GM10266 (cell line): ENCODE results near the gene CDC42BPB.

Experiments used
- DNase-seq: peaks from one replicate; pipeline ENCODE4 v3.0.0; 2012; ENCODE audit errors: extremely low spot score
- TF ChIP-seq, protein P1 (sequence below): IDR thresholded peaks from 2 replicates; pipeline ENCODE4 v1.5.1; 2012; ENCODE audit warnings: mild to moderate bottlenecking, low read depth; ENCODE audit not compliant: control insufficient read depth, insufficient read depth; ENCODE audit errors: missing control alignments

The CDC42BPB gene

DNA sequence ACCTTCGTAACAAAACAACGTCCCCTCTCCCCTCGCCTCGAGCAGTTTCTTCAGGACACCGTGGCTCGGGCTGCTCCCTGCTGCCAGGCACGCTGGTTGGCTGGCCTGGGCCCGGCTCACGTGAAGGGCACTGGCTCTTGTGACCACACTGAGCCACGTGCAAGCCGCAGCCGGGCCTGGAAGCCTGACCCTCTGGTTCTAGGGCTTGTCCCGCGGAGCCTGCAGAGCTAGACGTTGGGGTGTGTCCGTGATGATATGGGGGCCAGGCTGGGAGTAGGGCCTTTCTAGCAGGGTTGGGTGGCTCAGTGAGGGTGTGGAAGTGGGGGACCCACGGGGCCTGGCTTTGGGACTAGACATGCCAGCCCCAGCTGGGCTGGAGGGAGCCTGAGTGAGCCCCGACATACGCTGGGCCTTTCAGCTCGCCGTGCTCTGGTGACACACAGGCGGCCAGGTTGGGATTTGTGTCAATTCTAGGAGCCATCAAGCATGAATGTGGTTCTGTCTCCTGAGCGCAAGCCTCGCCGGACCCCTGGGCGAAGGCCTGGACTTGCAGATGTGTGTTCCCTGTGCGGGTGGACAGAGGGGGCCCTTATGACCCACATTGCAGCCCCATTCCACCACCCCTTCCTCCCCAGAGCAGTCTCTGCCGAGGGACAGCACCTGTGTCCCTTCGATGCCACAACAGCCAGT lies 148.4 kb downstream of the CDC42BPB start:
- TF ChIP-seq, protein P1, sequence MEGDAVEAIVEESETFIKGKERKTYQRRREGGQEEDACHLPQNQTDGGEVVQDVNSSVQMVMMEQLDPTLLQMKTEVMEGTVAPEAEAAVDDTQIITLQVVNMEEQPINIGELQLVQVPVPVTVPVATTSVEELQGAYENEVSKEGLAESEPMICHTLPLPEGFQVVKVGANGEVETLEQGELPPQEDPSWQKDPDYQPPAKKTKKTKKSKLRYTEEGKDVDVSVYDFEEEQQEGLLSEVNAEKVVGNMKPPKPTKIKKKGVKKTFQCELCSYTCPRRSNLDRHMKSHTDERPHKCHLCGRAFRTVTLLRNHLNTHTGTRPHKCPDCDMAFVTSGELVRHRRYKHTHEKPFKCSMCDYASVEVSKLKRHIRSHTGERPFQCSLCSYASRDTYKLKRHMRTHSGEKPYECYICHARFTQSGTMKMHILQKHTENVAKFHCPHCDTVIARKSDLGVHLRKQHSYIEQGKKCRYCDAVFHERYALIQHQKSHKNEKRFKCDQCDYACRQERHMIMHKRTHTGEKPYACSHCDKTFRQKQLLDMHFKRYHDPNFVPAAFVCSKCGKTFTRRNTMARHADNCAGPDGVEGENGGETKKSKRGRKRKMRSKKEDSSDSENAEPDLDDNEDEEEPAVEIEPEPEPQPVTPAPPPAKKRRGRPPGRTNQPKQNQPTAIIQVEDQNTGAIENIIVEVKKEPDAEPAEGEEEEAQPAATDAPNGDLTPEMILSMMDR = no peak
- DNase-seq = peak; percentile 24

DNA sequence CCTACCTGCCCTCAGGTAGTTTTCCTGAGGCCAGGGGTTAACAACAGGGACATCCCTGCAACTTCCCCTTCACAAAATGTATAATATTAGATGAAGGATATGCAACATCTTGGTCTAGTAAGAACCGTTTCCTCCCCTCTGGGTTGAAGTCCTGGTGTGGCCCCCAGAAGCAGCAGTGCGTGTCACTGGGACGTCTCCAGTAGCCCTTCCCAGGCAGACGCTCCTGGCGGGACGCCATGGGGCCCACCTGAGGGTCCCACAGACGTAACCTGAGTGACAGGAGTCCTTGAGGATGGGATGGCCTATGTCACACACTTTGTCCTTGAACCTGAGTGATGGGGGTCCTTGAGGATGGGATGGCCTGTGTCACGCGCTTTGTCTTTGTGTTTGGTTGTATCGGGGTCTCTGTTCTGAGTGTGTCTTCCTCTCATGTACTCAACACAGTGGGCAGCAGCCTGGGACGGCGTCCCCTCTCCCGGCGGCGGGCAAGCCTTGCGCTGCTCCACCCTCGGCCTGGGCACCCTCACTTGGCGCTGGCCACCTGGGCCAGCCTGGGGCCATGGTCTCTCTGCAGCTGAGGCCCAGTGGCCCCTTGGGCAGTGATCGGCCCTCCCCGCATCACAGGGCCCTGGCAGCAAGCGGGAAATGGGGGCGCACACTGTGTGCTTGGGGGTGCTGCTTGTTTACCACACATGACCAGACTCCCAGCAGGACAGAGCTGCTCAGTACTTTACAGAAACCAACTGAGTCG lies 149.2 kb downstream of the CDC42BPB start:
- TF ChIP-seq, protein P1 = no peak
- peak; percentile 22 for DNase-seq

DNA sequence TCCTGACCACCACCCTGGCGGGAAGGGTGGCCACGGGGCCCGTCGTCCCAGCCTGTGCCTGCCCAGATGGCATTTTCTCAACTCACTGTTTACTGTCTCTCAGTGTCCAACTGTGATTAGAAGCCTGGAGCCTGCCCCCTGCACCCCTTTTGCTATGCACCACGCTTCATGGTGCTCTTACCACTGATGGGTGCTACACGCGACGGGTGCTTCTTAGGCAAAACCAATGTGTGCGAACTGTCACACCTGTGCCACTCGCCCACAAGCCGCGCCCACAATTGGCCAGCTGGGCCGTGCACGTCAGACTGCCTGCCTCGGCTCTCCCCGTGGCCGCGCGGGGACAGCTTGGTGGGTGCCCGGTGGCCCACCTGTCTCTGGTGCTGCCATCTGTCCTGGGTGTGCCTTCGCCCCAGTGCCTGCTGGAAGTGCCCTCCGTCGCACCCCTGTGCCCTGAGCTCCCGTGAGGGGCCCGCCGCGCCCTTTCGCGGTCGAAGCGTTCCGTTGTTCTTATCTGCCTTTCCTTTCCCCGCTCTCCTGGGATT lies 150.0 kb downstream of the CDC42BPB start:
- TF ChIP-seq, protein P1 = no peak
- no peak for DNase-seq

DNA sequence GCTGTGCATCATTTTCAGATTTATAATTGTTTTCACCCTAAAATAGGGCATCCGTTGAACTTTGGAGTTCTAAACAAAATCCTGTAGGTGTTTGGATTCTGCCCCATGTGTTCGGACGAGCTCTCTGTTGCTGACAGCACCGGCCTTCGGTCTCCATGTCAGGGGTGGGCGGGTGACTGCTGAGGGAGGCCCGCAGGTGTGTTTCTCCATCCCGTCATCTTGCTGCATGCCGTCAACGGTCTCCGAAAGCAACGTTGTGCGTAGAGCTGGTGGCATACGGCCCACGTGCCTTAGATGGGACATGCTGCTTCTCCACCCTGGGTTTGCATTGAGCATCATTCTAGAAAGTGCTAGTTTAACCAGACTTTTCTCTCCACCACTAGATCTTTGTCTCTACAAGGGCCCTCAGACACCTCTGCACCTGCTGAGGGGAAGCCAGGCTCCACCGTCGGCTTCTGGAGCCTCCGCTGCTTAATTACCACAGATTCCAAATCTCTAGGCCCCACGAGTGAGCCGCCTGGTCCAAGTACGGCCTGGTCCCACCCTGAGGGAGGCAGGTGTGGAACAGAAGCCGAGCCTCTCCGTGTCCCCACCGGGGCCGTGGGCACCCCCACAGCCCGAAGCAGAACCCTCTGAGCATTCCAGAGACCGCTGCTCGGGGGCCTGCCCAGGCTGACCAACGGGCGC lies 150.6 kb downstream of the CDC42BPB start:
- peak; percentile 21 for DNase-seq
- TF ChIP-seq, protein P1 = no peak

DNA sequence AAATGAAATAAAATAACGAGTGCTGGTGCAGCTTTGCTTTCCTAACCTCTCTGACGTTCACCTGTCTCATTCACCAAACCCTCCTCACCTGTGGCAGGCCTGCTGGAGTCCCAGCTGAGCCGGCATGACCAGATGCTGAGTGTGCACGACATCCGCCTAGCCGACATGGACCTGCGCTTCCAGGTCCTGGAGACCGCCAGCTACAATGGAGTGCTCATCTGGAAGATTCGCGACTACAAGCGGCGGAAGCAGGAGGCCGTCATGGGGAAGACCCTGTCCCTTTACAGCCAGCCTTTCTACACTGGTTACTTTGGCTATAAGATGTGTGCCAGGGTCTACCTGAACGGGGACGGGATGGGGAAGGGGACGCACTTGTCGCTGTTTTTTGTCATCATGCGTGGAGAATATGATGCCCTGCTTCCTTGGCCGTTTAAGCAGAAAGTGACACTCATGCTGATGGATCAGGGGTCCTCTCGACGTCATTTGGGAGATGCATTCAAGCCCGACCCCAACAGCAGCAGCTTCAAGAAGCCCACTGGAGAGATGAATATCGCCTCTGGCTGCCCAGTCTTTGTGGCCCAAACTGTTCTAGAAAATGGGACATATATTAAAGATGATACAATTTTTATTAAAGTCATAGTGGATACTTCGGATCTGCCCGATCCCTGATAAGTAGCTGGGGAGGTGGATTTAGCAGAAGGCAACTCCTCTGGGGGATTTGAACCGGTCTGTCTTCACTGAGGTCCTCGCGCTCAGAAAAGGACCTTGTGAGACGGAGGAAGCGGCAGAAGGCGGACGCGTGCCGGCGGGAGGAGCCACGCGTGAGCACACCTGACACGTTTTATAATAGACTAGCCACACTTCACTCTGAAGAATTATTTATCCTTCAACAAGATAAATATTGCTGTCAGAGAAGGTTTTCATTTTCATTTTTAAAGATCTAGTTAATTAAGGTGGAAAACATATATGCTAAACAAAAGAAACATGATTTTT lies 151.9 kb downstream of the CDC42BPB start:
- TF ChIP-seq, protein P1 = no peak
- DNase-seq = no peak

DNA sequence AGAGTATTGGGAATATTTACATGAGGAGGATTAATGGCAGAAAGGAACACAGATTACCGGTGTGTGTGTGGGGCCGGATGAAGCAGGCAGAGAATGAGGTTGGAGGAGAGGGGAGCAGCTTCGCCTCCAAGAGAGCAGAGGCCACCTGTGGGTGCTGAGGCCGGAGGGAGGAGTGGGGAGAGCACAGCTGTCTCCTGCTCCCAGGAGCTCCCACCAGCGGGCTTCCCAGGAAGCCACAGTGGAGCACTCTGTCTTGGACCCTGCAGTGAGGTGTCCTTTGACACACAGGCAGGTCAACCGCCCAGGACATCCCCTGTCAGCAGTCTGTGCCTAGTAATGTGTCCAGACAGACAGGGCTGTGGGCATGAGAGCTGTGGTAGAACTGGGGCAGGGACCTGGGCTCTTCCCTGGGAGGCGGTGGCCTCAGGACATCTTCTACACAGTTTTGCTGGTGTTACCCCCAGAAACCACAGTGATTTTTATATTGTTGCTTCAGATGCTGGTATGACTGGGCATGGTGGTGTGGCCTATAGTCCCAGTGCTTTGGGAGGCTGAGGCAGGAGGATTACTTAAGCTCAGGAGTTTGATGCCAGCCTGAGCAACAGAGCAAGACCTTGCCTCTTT lies 153.3 kb downstream of the CDC42BPB start:
- TF ChIP-seq, protein P1 = no peak
- no peak for DNase-seq
